SJSA1 (cell line): Measurements from ENCODE around the gene KPNA2. TPM values are rescaled to one million over a fixed set of nuclear protein-coding genes. Genes with fewer than 3 reads are reported as not detected.
"Not testable (repeated sequence)": the region's sequence is repeated elsewhere in the genome, so short reads cannot be mapped to it uniquely, and the experiment has no call there.

Experiments
- DNase-seq, 2 experiments: peaks; one replicate each; pipeline ENCODE4 v3.0.0-alpha.2; 2015 to 2020; ENCODE audit warnings: low spot score in 2 of 2, low read depth in 1 of 2
- H3K27ac ChIP-seq: fragments of 250-450 bp; sonication (Bioruptor Pico); 2 replicates; pipeline ENCODE4 v1.5.1; 2020; ENCODE audit warnings: mild to moderate bottlenecking, moderate library complexity
- H3K27me3 ChIP-seq: fragments of 250-450 bp; sonication (Bioruptor Pico); replicated peaks from 2 replicates; pipeline ENCODE4 v1.5.1; 2020; ENCODE audit warnings: mild to moderate bottlenecking, moderate library complexity
- H3K36me3 ChIP-seq: fragments of 250-450 bp; sonication (Bioruptor Pico); 2 replicates; pipeline ENCODE4 v1.5.1; 2020; ENCODE audit warnings: mild to moderate bottlenecking
- H3K4me1 ChIP-seq: fragments of 250-450 bp; sonication (Bioruptor Pico); replicated peaks from 2 replicates; pipeline ENCODE4 v1.6.1; 2021; ENCODE audit warnings: mild to moderate bottlenecking
- H3K4me3 ChIP-seq: fragments of 250-450 bp; sonication (Bioruptor Pico); 2 replicates; pipeline ENCODE4 v1.5.1; 2020; ENCODE audit warnings: mild to moderate bottlenecking
- H3K9me3 ChIP-seq: fragments of 250-450 bp; sonication (Bioruptor Pico); replicated peaks from 2 replicates; pipeline ENCODE4 v1.5.1; 2020; ENCODE audit warnings: mild to moderate bottlenecking
- total RNA-seq: library from RNA; depleted of rRNA; stranded (reverse); fragments of >200 nt; shearing (Covaris generic); gene quantifications from 2 replicates; pipeline ENCODE4 v1.2.3, GENCODE V29; 2014; rRNA removed

KPNA2 gene
- total RNA-seq, 1 experiment from 2014 or later, result 338 TPM

- H3K27me3 ChIP-seq, result no peaks in the 10 kb centered on the region
- H3K9me3 ChIP-seq, result no peaks in the 10 kb centered on the region
- H3K4me3 ChIP-seq, result no peak overlapping the region
- H3K27ac ChIP-seq, result no peak overlapping the region
- H3K4me1 ChIP-seq, result peaks cover 17% of the 10 kb centered on the region
- peak in 1 of 2 experiments; percentile 27 for DNase-seq
- no peaks in the 10 kb centered on the region for H3K36me3 ChIP-seq
These were observed 50.3 kb downstream of the KPNA2 start for GRCh38 chr17:68085771-68086381.

- peaks cover 17% of the 10 kb centered on the region for H3K4me1 ChIP-seq
- not testable (repeated sequence) for H3K36me3 ChIP-seq, H3K4me3 ChIP-seq, H3K27me3 ChIP-seq, H3K27ac ChIP-seq, H3K9me3 ChIP-seq
- peak in 1 of 2 experiments; percentile 37 for DNase-seq
These were observed 51.1 kb downstream of the KPNA2 start for GRCh38 chr17:68086666-68087065.

GRCh38 chr17:68087131-68087623, 51.6 kb downstream of the KPNA2 start:
- DNase-seq, result peak in 1 of 2 experiments; percentile 38
- H3K36me3 ChIP-seq, H3K27me3 ChIP-seq, H3K4me3 ChIP-seq, H3K27ac ChIP-seq, H3K9me3 ChIP-seq: not testable (repeated sequence)
- peaks cover 17% of the 10 kb centered on the region for H3K4me1 ChIP-seq

DNA sequence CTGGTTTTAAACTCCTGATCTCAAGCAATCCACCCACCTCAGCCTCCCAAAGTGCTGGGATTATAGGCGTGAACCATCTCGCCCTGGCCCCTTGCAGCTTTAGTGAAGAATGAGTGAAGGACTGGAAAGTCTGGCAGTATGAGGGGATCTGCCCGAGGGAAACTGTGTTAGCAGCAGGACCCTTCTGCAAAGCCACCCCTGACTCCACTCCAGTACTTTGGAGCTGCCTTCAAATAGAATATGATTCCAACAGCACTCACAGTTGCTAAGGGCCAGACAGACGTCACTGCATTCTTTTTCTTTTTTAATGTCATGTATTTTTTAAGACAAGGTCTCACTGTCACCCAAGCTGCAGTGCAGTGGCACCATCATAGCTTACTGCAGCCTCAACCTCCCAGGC, 52.3 kb downstream of the KPNA2 start:
- no peak overlapping the region for H3K27ac ChIP-seq
- DNase-seq, result peak in 1 of 2 experiments; percentile 25
- no peaks in the 10 kb centered on the region for H3K27me3 ChIP-seq
- H3K4me3 ChIP-seq, result no peak overlapping the region
- no peaks in the 10 kb centered on the region for H3K9me3 ChIP-seq
- H3K4me1 ChIP-seq, result peaks cover 17% of the 10 kb centered on the region
- H3K36me3 ChIP-seq, result no peaks in the 10 kb centered on the region

GRCh38 chr17:68089881-68090280, 54.3 kb downstream of the KPNA2 start:
- Histone ChIP-seq H3K4me3 (no peak overlapping the region), H3K27ac (no peak overlapping the region), H3K4me1 (peaks cover 17% of the 10 kb centered on the region), H3K27me3 (no peaks in the 10 kb centered on the region), H3K9me3 (no peaks in the 10 kb centered on the region), H3K36me3 (no peaks in the 10 kb centered on the region)
- peak; percentile 82 to 88 for DNase-seq

GRCh38 chr17:68094481-68095078, 59.0 kb downstream of the KPNA2 start:
- no peak overlapping the region for H3K4me3 ChIP-seq

GRCh38 chr17:68095205-68095811, 59.8 kb downstream of the KPNA2 start:
- H3K4me1 ChIP-seq, result peaks cover 14% of the 10 kb centered on the region
- H3K9me3 ChIP-seq, result no peaks in the 10 kb centered on the region
- H3K4me3 ChIP-seq, result no peak overlapping the region
- H3K27ac ChIP-seq, result no peak overlapping the region
- no peaks in the 10 kb centered on the region for H3K36me3 ChIP-seq
- DNase-seq, result no peak
- H3K27me3 ChIP-seq, result no peaks in the 10 kb centered on the region

More at GRCh38 chr17:68094481-68095078, 59.0 kb downstream of the KPNA2 start:
- peaks cover 17% of the 10 kb centered on the region for H3K4me1 ChIP-seq
- H3K36me3 ChIP-seq, result no peaks in the 10 kb centered on the region
- H3K9me3 ChIP-seq, result no peaks in the 10 kb centered on the region
- no peak overlapping the region for H3K27ac ChIP-seq
- H3K27me3 ChIP-seq, result no peaks in the 10 kb centered on the region
- DNase-seq, result no peak

- H3K9me3 ChIP-seq, result no peaks in the 10 kb centered on the region
These were observed 60.6 kb downstream of the KPNA2 start for GRCh38 chr17:68096111-68096510.

More at GRCh38 chr17:68096111-68096510, 60.6 kb downstream of the KPNA2 start:
- DNase-seq, result no peak
- Histone ChIP-seq H3K36me3 (no peaks in the 10 kb centered on the region), H3K4me3 (no peak overlapping the region), H3K27me3 (no peaks in the 10 kb centered on the region), H3K4me1 (peaks cover 14% of the 10 kb centered on the region), H3K27ac (no peak overlapping the region)

Other genes with a start within 250 kb of the KPNA2 start
- gene BPTF, start 210.2 kb upstream of the KPNA2 start, total RNA-seq, result 27.3 and 40.9 TPM in 2 replicates
- 12.4 and 20.0 TPM in 2 replicates for gene C17orf58, start 39.3 kb upstream of the KPNA2 start, total RNA-seq
- gene AMZ2, start 212.3 kb downstream of the KPNA2 start, total RNA-seq, result 148 and 174 TPM in 2 replicates